ENCODE results near the gene TNP2.

GRCh38 chr16:11303405-11304138, 34.4 kb upstream of the TNP2 start:
- TF ChIP-seq CTCF (IDR thresholded peaks at IDR 0.05): no peak
- TF ChIP-seq POLR2AphosphoS5 (IDR thresholded peaks at IDR 0.05): no peak
